Thyroid gland (tissue), 4 donors: Measurements from ENCODE around the gene EEFSEC.

Source experiments
- CTCF ChIP-seq, 6 experiments: fragments of 200-600 bp in 3 of 6; fragments of 450-650 bp in 3 of 6; sonication (generic) in 3 of 6; IDR thresholded peaks; one replicate each; pipeline ENCODE4 v1.5.1; 2016 to 2019; ENCODE audit warnings: antibody characterized with exemption in 6 of 6, mild to moderate bottlenecking in 2 of 6, inconsistent platforms in 1 of 6, moderate library complexity in 1 of 6
- POLR2A ChIP-seq, 2 donors: fragments of 450-650 bp; IDR thresholded peaks; one replicate each; pipeline ENCODE4 v1.6.1; 2017; ENCODE audit warnings: antibody characterized with exemption in 2 of 2, mild to moderate bottlenecking in 2 of 2, moderate library complexity in 1 of 2

GRCh38 chr3:128445357-128445756 lies 292.1 kb downstream of the EEFSEC start:
- TF ChIP-seq POLR2A (IDR thresholded peaks at IDR 0.05) (no peak), CTCF (IDR thresholded peaks at IDR 0.05) (no peak)
